ENCODE results near the gene ATP5IF1.

ATP5IF1 gene

GRCh38 chr1:28265577-28265976 is 29.7 kb downstream of the ATP5IF1 start:
- no peak for DNase-seq (ENCODE audit: low spot score)

- DNase-seq (ENCODE audit: low spot score): no peak
These were observed 31.0 kb downstream of the ATP5IF1 start for GRCh38 chr1:28266920-28267322.

- no peak for DNase-seq (ENCODE audit: low spot score)
These were observed 31.7 kb downstream of the ATP5IF1 start for GRCh38 chr1:28267633-28268032.

- no peak for DNase-seq (ENCODE audit: low spot score)
These were observed 33.6 kb downstream of the ATP5IF1 start for GRCh38 chr1:28269529-28269928.

GRCh38 chr1:28272215-28272852 is 36.4 kb downstream of the ATP5IF1 start:
- DNase-seq (ENCODE audit: low spot score): no peak

- DNase-seq (ENCODE audit: low spot score): no peak
These were observed 37.4 kb downstream of the ATP5IF1 start for GRCh38 chr1:28273216-28273860.

GRCh38 chr1:28278763-28279162 is 42.8 kb downstream of the ATP5IF1 start:
- DNase-seq (ENCODE audit: low spot score): no peak

GRCh38 chr1:28279721-28280120 is 43.8 kb downstream of the ATP5IF1 start:
- no peak for DNase-seq (ENCODE audit: low spot score)

- no peak for DNase-seq (ENCODE audit: low spot score)
These were observed 44.6 kb downstream of the ATP5IF1 start for GRCh38 chr1:28280501-28280900.

GRCh38 chr1:28280977-28281381 is 45.1 kb downstream of the ATP5IF1 start:
- no peak for DNase-seq (ENCODE audit: low spot score)

- DNase-seq (ENCODE audit: low spot score): no peak
These were observed 45.9 kb downstream of the ATP5IF1 start for GRCh38 chr1:28281608-28282425.

GRCh38 chr1:28282426-28283407 is 46.8 kb downstream of the ATP5IF1 start:
- DNase-seq (ENCODE audit: low spot score): no peak

GRCh38 chr1:28286111-28286510 is 50.2 kb downstream of the ATP5IF1 start:
- no peak for DNase-seq (ENCODE audit: low spot score)

Measured in ecto neural progenitor cell (in vitro differentiated cells).